ENCODE measurements around the gene FGF14.

The FGF14 gene

DNA sequence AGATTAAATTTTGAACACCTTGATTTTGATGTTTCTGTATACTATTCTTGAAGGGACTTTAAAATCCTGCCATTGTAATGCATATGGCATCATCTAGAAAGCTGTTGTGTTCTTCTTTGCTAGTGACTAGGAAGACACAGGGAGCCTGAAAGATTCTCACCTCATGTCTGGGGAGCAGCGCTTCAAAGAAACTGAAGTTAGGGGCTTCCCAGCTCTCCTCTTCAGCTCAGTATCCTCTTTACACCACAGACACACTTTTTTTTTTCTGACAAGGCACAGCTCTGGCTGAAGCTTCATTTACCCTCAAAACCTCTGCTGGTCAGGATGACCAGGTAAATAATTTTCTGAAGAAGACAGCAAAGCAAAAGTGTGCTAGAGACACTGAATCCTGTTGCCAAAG lies 693.7 kb downstream of the FGF14 start:
- FAIRE-seq (no peak), DNase-seq (ENCODE audit: insufficient read length, low spot score) (no peak)

DNA sequence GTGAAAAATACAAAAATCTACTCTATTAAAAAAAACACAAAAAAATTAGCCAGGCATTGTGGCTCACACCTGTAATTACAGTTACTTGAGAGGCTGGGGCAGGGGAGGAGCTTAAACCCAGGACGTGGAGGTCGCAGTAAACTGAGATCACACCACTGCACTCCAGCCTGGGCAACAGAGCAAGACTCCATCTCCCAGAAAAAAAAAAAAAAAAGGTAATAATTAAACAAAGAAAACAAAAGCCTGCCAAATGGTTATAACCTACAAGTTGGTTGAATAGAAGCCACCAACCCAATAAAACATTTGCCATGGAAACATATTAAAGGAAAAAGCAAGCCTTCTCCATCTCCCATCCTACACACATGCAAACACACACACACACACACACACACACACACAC lies 694.2 kb downstream of the FGF14 start:
- FAIRE-seq = no peak

DNA sequence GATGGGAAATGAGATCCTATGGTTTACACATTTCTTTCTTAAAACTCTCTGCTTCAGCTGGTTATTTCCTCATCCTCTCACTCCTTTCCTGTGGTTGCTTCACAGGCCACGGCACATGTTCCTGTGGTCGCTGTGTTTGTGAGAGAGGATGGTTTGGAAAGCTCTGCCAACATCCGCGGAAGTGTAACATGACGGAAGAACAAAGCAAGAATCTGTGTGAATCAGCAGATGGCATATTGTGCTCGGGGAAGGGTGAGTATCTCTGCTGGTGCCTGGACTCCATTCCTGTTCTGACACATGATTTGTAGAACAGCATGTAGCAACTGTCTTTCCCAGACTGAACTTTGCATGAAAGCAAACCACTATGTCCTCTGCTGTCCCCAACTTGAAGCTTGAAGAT lies 695.2 kb downstream of the FGF14 start:
- no peak for FAIRE-seq
- no peak for DNase-seq (ENCODE audit: insufficient read length, low spot score)

More for the DNA sequence above, 694.2 kb downstream of the FGF14 start:
- no peak for DNase-seq (ENCODE audit: insufficient read length, low spot score)

DNA sequence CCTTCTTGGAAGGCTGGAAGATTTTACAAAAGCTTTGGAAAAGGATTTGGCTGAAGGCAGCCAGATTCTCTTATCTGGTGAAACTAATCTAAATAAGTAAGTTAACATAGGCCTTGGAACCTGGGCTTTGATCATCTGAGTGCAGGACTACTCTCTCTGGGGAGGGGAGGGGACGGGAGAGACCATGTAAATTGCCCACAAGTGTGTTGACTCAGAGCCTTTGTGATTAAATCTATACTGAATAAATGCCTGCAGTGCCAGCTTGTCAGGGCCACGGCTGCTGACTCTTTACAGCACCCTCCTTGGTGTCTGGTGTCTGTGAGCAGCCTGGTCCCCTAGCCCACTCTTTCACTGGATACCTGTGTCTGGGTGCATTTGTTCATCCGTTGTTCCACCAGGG lies 698.0 kb downstream of the FGF14 start:
- DNase-seq (ENCODE audit: insufficient read length, low spot score) (no peak), FAIRE-seq (no peak)

DNA sequence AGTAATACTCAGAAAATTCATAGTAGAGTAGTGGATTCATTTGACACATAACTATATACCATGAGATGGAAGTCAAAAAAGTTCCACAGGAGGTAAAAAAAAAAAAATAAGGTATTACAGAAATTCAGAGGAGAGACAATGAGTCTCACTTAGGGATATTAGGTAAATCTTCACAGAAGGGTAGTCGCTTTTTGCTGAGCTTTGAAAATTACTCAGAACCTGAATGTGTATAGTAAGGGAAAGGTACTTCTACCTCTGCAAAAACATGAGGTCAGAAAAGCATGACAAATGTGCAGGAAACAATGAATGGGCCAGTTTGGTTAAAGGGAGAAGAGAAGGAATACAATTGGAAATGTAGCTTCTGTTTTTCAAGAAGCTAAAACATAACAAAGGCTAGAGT lies 698.8 kb downstream of the FGF14 start:
- DNase-seq (ENCODE audit: insufficient read length, low spot score) = no peak
- FAIRE-seq = no peak

DNA sequence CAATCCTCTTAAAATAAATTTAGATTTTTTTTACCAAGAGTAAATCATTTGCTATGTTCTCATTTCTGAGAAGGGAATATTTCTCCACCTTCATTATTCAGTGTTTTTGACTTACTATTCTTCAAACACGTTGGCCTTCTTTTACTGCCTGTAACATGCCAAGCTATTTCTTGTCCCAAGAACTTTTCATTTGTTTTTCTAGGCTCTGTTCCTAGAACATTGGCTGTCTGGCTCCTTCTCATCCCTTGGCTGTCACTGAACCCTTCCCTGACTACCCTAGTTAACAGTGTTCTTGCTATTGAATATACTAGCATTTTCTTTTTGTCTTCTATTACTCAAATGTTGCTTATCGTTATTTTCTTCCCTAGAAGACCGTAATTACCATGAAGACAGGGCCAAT lies 701.2 kb downstream of the FGF14 start:
- no peak for FAIRE-seq
- DNase-seq (ENCODE audit: insufficient read length, low spot score) = no peak

DNA sequence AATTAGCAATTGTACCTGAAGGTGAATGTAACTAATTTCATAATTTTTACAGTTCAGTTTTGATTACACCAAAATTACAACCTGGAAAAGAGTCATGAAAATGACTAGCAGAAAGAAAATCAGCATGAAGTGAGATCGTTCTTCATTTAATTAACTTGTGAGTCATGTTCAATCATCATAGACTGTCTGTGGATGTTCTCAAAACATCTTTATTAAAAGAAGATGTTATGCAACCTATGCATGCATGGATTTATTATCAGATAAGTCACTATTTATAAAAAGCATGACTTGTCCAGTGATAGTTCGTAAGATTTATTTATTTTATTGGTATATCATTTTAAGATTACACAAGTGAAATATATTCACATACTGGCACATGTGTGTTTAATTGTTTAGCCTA lies 703.4 kb downstream of the FGF14 start:
- FAIRE-seq (no peak), DNase-seq (ENCODE audit: insufficient read length, low spot score) (no peak)

DNA sequence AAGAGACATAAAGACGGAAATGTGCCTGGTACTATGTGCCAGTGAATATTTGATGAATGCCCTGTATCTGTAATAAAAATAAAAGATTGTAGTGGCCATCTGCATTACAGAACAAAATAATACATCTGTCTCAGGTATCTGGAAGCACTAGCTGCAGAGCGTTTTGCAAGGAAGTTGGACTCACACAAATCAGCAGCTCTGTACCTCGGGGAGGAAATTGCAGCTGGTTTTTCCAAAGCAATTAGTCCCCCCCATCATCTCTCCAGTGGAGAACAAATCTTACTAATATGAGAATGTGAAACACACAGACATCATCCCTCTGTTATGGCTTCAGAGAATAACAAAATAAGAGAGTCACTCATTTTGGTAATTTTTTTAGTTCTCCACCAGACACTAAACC lies 704.1 kb downstream of the FGF14 start:
- no peak for FAIRE-seq
- no peak for DNase-seq (ENCODE audit: insufficient read length, low spot score)

DNA sequence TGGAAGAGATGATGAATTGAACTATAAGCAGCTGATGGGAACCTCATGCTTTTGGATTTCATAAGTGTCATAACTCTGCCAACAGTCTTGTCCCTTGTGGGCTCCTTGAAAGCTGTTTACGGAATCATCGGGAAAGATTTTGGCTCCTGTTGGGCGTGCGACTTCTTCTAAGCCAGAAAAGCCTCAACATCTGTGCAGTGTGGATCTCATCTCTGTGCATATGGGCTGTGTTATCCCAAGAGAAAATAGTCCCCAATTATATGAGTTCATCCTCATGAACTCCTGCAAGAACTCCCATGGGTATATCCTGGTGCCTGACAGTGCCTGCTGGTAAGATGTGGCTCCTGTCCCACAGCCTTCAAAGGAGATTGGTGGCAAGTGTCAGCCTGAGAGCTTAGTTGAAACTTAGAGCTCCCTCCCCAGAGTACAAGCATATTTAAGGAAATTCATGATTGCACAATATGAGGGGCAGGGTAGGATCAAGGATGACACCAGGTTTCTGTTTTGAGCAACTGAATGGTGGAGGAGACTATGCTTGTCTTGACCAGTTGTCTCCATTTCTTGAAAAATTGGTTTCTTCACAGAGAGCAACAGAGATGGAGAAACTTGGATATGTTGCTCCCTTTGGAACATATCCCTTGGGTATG lies 705.9 kb downstream of the FGF14 start:
- DNase-seq (ENCODE audit: insufficient read length, low spot score) = no peak
- FAIRE-seq = no peak

DNA sequence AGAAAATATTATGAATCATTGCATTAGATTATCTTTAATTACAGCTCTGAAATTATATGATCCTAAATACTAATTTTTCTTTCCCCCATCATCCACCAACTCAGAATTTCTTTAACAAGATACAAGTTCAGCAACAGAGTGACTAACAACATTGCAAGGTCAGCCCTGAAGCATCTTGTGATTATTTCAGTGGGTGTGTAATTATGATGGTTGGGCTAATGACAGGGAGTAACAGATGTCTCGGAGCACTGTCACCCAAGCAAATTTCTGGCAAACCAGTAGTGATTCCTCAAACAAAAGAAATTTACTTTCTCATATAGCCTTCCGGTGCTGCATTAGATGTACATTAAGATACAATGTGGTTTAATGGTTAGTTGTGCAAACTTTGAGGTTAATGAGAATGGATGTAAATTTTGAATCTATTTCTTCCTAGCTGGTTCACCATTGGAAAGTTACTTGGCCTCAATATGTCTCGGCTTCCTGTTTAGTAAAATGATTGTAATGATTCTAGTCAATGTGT lies 710.4 kb downstream of the FGF14 start:
- DNase-seq (ENCODE audit: insufficient read length, low spot score) (no peak), FAIRE-seq (no peak)

DNA sequence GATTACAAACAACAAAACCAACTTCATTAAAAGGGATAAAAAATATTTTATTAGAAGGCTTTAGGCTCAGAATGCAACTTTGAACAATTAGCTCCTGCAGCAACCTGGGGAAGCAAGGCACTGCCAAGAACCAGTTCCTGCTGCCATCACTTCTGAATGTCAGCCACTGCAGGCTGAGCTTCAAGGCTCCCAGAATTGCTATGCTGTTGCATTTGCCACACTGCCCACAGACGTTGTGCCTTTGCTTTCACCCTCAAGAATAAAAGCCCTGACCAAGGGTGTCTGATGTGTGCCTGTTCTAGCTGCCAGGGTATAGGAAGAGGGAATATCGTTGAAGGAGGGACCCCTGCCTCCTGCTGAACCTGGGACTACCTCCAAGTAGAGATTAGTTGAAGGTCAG lies 711.0 kb downstream of the FGF14 start:
- no peak for DNase-seq (ENCODE audit: insufficient read length, low spot score)

DNA sequence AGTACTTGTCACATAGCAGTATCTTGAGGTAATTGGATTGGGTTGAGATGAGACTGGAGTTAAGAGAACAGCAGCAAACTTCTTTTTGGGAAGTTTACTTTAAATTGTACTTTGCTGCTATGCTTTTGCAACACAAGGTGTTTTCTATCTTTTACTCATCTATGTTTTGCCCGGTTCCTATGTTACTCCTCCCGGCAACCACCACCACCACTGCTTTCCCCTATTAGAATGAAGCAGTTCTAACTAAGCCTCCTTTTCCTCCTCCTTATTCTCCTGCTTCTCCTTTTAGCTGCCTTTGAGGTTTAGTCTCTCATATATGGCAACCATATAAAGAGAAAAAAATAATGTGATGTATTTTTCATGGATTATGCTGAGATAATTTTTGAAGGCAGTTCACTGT lies 715.8 kb downstream of the FGF14 start:
- FAIRE-seq (no peak), DNase-seq (ENCODE audit: insufficient read length, low spot score) (no peak)

More for the DNA sequence above, 711.0 kb downstream of the FGF14 start:
- no peak for FAIRE-seq

DNA sequence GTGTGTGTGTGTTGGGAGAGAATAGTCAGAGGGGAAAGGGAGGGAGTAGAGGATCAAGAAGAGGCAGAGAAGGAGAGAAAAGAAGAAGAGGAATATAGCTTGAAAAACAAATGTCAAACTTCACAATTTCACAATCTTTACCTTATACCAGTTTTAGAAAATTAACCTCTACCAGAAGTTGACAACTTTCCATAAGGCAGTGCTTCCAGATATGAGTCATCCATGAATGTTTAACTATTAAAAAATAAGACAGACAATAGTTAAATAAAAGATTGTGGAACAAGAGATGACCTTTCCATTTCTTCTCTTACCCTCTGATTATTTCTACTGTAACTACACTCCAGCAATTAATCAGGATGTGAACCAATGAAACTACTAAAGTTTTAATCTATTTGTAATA lies 720.0 kb downstream of the FGF14 start:
- no peak for DNase-seq (ENCODE audit: insufficient read length, low spot score)
- FAIRE-seq = no peak

DNA sequence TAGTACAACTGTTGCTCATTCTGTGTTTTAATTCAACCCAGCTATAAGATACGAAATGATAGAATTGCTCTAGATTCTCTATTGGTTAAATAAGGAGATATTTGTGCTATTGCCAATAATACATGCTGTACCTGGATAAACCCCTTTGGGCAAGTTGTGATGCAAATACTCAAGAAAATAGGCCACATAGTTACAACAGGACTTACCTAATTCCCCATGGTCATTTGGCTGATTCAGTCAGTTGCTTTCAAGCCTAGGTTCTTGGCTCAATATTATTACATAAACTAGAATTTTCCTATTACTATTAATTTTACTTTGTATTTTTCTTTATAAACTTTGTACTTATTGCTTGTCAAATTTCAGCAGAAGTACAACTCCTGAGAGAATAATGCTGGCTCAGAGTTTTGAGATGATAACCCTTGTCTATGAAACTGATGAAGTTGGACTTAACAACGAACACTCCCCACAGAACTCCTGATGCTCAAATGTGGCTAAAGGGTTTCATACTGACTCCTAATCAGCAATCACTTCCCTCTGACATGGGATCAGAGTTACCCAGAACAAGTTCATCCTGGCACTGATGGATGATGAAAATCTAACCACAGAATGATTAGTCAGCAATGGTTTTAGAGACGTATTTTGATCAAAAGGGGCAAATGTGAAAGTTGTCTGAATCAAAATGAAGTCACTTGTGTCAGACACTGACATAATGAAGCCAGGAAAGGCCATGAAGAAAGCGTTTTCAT lies 728.3 kb downstream of the FGF14 start:
- no peak for FAIRE-seq
- DNase-seq (ENCODE audit: insufficient read length, low spot score) = no peak

DNA sequence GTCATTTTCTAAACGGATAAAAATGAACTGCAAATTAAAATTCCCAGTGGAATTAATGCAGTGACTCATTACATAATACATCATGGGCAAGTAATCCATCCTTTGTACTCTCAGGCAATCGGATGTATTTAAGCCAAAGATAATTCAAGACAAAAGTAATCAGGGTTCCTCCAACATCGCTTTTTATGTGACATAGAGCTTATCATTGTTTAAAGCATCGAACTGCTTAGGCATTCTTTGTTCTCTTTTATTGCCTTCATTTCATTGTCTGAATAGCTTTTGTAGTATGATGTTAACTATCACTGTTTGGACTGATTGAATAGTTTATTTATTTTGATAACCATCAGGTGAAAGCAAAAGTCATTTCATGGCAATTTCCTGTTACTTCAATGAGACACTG lies 740.0 kb downstream of the FGF14 start:
- FAIRE-seq = no peak

More for the DNA sequence above, 740.0 kb downstream of the FGF14 start:
- no peak for DNase-seq (ENCODE audit: insufficient read length, low spot score)
